ENCODE results near the gene CCNI.
A peak's percentile ranks its signal among the peaks of the same experiment; 100 is the strongest.
"Not testable (repeated sequence)": the region's sequence is repeated elsewhere in the genome, so short reads cannot be mapped to it uniquely, and the experiment has no call there.

Gene CCNI

DNA sequence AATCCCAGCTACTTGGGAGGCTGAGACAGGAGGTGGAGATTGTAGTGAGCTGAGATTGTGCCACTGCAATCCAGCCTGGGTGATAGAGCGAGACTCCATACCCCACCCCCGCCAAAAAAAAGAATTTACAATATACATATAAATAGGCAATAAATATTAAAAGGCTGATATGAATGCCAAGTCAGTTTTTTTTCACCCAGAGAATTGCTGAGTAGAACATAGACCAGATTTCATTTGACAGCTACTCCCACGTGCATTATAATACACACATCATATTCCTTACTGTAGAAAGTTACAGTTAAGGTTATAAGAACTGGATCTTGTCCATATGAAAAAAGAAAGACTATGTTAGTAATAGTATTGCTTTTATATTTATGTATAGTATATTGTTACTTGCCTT, 18.7 kb upstream of the CCNI start:
- Mint-ChIP-seq H3K4me1 (ENCODE audit: low read depth) (peaks cover 14% of the 10 kb centered on the region), H3K27me3 (no peaks in the 10 kb centered on the region), H3K36me3 (ENCODE audit: low read depth) (no peaks in the 10 kb centered on the region), H3K27ac (no peak overlapping the region), H3K9me3 (no peaks in the 10 kb centered on the region), H3K4me3 (no peak overlapping the region)

DNA sequence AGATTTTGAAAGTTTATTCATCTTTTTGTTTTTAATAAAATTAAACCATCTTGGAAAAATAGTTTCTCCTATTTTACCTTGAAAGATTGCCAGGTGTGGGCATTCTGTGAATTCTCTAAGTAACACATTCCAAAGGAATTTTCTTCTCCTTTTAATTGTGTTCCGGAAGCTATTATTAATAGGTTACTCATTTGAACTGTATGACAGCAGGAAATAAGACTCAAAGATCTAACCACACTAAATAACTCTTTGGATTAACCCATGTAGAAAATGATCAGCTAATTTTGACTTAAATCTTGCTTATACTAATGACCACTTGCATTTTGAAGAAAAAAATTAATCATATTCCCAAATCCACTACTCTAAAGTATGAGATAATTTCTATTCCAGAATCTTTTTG, 17.6 kb upstream of the CCNI start:
- Mint-ChIP-seq H3K27me3 (no peaks in the 10 kb centered on the region), H3K4me3 (no peak overlapping the region), H3K27ac (no peak overlapping the region), H3K36me3 (ENCODE audit: low read depth) (no peaks in the 10 kb centered on the region), H3K9me3 (no peaks in the 10 kb centered on the region), H3K4me1 (ENCODE audit: low read depth) (peaks cover 14% of the 10 kb centered on the region)

DNA sequence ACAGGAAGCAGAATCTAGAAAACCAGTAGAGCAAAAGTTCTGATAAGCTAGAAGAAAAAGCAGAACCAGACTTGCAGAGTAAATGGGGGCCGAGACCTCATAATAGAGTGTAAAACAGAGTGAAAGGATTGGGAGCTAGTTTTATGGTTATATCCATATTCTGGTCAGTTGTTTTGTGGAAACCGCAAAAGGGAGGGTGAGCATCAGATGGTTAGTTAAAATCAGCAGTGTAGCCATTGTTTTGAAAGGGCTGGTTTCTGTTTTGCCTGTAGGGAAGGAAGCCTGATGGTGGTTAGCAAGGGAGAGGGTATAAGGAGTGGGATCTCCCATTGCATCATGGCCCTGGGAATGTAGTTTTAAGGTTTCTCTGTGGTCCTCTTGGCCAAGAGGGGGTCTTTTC, 17.2 kb upstream of the CCNI start:
- no peaks in the 10 kb centered on the region for H3K27me3 Mint-ChIP-seq
- H3K27ac Mint-ChIP-seq, result peak overlapping the region; percentile 12
- H3K4me1 Mint-ChIP-seq (ENCODE audit: low read depth), result peaks cover 14% of the 10 kb centered on the region
- H3K4me3 Mint-ChIP-seq, result no peak overlapping the region
- H3K9me3 Mint-ChIP-seq, result no peaks in the 10 kb centered on the region
- H3K36me3 Mint-ChIP-seq (ENCODE audit: low read depth), result no peaks in the 10 kb centered on the region

DNA sequence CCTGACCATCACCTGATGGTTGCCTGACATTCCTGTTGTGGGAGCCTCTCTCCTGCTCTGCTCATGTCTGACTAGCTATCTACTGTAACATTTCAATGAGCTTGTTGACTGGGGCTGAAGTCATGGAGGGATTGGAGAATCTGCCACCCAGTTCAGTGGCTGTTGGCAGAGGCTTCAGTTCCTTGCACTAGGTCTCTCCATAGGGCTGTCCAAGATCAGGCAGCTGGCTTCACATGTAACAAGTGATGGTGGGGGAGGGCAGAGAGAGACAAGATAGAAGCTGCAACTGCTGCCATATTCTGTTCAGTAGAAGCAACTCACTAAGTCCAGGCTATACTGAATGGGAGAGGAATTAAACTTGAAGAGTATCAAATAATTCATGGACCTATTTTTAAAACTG, 14.1 kb upstream of the CCNI start:
- no peak overlapping the region for H3K4me3 Mint-ChIP-seq
- no peak overlapping the region for H3K27ac Mint-ChIP-seq
- H3K4me1 Mint-ChIP-seq (ENCODE audit: low read depth), result peaks cover 7% of the 10 kb centered on the region
- H3K36me3 Mint-ChIP-seq (ENCODE audit: low read depth), result no peaks in the 10 kb centered on the region
- no peaks in the 10 kb centered on the region for H3K9me3 Mint-ChIP-seq
- H3K27me3 Mint-ChIP-seq, result no peaks in the 10 kb centered on the region

DNA sequence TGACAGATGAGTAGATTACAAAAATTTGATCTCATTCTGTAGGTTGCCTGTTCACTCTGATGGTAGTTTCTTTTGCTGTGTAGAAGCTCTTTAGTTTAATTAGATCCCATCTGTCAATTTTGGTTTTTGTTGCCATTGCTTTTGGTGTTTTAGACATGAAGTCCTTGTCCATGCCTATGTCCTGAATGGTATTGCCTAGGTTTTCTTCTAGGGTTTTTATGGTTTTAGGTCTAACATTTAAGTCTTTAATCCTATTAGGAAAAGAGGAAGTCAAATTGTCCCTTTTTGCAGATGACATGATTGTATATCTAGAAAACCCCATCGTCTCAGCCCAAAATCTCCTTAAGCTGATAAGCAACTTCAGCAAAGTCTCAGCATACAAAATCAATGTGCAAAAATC, 11.2 kb upstream of the CCNI start:
- H3K27ac Mint-ChIP-seq; H3K4me1 Mint-ChIP-seq (ENCODE audit: low read depth); H3K4me3 Mint-ChIP-seq; H3K36me3 Mint-ChIP-seq (ENCODE audit: low read depth); H3K9me3 Mint-ChIP-seq; H3K27me3 Mint-ChIP-seq: not testable (repeated sequence)

DNA sequence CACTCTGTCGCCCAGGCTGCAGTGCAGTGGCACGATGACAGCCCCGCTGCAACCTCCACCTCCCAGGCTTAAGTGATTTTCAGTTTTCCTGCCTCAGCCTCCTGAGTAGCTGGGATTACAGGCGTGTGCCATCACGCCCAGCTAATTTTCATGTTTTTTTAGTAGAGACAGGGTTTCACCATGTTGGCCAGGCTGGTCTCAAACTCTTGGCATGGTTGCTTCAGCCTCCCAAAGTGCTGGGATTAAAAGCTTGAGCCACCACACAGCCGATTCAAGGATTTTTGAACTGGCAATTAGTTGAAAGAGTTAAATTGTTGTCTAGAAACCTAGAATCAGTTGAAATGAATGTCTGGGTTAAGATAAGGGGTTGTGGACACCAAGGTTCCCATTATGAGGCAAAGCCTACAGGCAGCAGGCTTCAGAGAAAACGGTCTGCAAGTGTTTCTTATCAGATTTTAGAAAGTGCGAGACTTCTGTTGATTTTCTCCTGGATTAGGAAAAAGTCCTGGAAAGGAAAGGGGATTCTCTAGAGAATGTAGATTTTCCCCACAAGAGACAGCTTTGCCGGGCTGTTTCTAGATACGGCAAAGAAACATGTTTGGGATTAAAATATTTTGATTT, 8.3 kb upstream of the CCNI start:
- no peaks in the 10 kb centered on the region for H3K27me3 Mint-ChIP-seq
- no peak overlapping the region for H3K4me3 Mint-ChIP-seq
- H3K27ac Mint-ChIP-seq, result no peak overlapping the region
- H3K36me3 Mint-ChIP-seq (ENCODE audit: low read depth), result no peaks in the 10 kb centered on the region
- H3K9me3 Mint-ChIP-seq, result no peaks in the 10 kb centered on the region
- peaks cover 15% of the 10 kb centered on the region for H3K4me1 Mint-ChIP-seq (ENCODE audit: low read depth)

DNA sequence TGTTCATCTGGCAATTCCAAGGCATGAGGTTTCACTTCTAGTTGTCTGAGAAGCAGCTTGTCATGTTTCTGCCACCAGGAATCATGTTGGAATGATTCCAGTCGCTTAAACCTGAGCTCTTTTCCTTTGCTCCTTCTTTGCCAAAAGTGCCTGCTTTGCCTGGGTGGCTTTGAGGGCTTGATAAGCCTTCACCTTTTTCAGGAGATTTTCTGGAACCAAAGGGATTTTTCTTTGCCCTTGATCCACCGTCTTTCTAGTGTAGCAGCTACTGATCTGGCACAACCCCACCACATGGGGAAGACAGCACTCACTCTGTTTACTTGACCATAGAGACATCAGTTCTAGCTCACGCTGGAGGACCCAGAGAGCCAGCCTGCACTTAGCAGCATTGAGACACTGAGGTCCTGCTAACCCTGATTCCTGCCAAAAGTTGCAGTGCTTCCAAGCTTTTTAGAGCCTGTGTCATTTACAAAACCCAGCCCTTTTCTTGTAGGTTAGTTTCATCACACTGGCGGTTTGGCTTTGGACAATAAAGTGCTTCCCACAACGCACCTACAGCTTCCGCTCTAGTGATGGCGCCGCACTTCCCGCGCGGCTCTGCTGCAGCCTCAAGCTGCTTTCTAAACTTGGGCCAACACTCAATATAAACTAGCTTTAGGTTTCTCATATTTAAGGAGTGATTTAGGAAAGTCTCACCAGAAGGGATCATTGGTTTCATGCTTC, 7.3 kb upstream of the CCNI start:
- Mint-ChIP-seq H3K27ac (no peak overlapping the region), H3K27me3 (no peaks in the 10 kb centered on the region), H3K9me3 (no peaks in the 10 kb centered on the region), H3K4me3 (no peak overlapping the region), H3K4me1 (ENCODE audit: low read depth) (peaks cover 21% of the 10 kb centered on the region), H3K36me3 (ENCODE audit: low read depth) (peaks cover 2% of the 10 kb centered on the region)

DNA sequence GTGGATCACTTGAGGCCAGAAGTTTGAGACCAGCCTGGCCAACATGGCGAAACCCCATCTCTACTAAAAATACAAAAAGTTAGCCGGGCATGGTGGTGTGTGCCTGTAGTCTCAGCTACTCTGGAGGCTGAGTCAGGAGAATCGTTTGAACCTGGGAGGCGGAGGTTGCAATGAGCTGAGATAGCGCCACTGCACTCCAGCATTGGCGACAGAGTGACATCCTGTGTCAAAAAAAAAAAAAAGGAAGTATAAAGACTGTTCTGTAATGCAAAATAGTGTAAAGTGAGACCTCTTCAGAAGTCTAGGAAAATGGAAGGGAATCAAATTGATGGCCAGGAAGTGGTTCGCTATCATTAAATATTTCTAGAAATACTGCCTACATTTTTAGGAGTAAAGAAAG, 5.0 kb upstream of the CCNI start:
- not testable (repeated sequence) for H3K27me3 Mint-ChIP-seq, H3K9me3 Mint-ChIP-seq
- Mint-ChIP-seq H3K27ac (peak overlapping the region; percentile 82), H3K4me1 (ENCODE audit: low read depth) (peaks cover 43% of the 10 kb centered on the region), H3K4me3 (peak overlapping the region; percentile 5), H3K36me3 (ENCODE audit: low read depth) (peaks cover 11% of the 10 kb centered on the region)

DNA sequence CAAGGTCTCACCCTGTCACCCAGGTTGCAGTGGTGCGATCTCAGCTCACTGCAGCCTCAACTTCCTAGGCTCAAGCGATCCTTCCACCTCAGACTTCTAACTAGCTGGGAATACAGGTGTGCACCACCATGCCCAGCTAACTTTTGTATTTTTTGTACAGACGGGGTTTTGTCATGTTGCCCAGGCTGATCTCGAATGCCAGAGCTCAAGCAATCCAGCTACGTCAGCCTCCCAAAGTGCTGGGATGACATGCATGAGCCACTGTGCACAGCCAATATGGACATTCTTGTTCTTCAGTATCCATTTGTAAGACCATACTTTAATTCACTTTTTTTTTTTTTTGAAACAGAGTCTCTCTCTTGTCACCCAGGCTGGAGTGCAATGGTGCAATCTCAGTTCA, 3.5 kb upstream of the CCNI start:
- H3K27me3 Mint-ChIP-seq, result peaks cover 7% of the 10 kb centered on the region
- peaks cover 43% of the 10 kb centered on the region for H3K4me1 Mint-ChIP-seq (ENCODE audit: low read depth)
- H3K36me3 Mint-ChIP-seq (ENCODE audit: low read depth), result peaks cover 11% of the 10 kb centered on the region
- H3K4me3 Mint-ChIP-seq, result peak overlapping the region; percentile 11
- H3K27ac Mint-ChIP-seq, result peak overlapping the region; percentile 19
- no peaks in the 10 kb centered on the region for H3K9me3 Mint-ChIP-seq

DNA sequence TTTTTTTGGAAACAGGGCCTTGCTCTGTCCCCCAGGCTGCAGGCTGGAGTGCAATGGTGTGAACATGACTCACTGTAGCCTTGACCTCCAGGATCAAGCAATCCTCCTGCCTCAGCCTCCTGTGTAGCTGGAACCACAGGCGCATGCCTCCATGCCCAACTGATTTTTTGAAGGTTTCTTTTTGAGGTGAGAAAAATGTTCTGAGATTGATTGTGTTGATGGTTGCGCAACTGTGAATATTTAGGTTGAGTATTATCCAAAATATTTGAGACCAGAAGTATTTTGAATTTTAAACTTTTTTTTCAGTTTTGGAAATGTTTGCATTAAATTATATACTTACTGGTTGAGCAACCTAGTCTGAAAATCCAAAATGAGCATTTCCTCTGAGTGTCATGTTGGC, 2.6 kb upstream of the CCNI start:
- H3K27me3 Mint-ChIP-seq, result peaks cover 7% of the 10 kb centered on the region

DNA sequence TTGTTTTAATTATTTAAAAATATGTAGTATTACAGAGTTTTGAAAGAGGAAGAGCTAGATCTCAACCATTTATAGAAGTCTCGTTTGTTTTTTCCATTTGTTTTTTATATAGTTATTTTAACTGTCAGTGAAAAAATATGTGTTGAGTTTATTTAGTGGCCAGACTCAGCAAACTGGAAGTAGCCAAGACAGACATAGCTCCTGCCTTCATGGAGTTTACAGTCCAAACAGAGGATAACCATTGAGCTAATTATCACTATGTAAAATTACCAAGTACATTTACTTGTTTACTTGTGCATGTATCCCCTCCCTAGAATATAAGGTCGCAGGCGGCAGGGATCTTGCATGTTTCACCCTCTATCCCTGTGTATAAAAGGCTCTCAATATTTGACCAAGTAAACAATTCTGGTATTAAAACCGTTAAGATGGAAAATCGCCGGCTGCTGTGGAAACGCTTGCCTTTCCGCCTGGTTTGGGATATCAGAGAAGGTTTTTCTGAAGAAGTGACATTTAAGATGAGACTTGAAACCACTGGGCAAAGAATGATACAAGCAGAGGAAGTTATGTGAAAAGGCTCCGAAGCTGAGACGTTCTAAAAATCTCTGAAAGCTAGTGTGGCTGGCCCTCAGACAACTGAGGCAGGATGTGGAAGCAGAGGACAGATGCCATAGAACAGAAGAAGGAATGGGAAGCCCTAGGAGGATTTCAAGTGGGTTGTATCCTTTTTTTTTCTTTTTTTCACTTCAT, 1.3 kb upstream of the CCNI start:
- Mint-ChIP-seq H3K36me3 (ENCODE audit: low read depth) (peaks cover 11% of the 10 kb centered on the region), H3K27me3 (peaks cover 7% of the 10 kb centered on the region), H3K9me3 (no peaks in the 10 kb centered on the region), H3K4me3 (no peak overlapping the region), H3K4me1 (ENCODE audit: low read depth) (peaks cover 48% of the 10 kb centered on the region), H3K27ac (peak overlapping the region; percentile 99)

More for the DNA sequence above, 2.6 kb upstream of the CCNI start:
- no peaks in the 10 kb centered on the region for H3K9me3 Mint-ChIP-seq
- H3K36me3 Mint-ChIP-seq (ENCODE audit: low read depth), result peaks cover 11% of the 10 kb centered on the region
- H3K4me1 Mint-ChIP-seq (ENCODE audit: low read depth), result peaks cover 43% of the 10 kb centered on the region
- H3K4me3 Mint-ChIP-seq, result no peak overlapping the region
- H3K27ac Mint-ChIP-seq, result no peak overlapping the region

DNA sequence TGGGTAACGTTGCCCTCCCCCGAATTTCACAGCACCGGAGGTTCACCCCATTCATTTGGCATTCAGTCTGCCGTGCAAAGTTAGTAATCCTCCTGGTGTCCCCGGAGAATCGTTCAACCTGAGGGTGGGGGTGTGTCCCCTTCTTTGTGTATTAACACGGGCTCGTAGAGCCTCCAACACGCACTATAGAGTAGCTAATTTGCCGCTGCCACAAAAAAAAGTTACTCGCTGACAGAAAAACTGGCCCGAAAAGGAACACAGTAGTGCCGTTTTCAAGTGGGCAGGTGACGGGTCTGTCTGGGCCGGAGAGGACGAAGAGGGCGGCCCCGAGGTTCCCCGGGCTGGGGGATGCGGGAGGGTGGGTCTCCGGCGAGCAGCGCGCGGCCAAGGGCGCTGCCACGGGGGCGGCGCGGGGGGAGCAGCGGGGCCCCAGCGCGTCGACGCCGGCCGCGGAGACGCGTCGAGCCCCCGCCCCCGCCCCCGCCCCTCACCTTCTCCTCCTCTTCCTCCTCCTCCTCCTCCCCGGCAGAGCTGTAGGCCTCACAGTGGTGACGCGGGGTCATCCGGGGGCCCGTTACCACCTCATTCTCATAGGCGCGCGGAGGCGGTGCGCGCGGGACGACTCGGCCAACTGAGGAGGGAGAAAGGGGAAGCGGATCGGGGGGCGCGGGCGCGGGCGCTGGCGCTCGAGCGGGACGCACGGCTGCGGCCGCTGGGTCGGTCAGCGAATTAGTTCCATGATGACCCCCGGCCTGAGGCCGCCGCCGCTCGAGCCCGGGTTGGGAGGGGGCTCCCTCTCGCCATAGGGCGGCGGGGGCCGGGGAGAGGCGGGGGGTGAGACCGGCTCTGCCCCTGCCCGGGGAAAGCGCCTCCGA, 571 bp downstream of the CCNI start:
- peaks cover 56% of the 10 kb centered on the region for H3K4me1 Mint-ChIP-seq (ENCODE audit: low read depth)
- no peaks in the 10 kb centered on the region for H3K9me3 Mint-ChIP-seq
- H3K4me3 Mint-ChIP-seq, result no peak overlapping the region
- peak overlapping the region; percentile 99 for H3K27ac Mint-ChIP-seq
- peaks cover 7% of the 10 kb centered on the region for H3K27me3 Mint-ChIP-seq
- H3K36me3 Mint-ChIP-seq (ENCODE audit: low read depth), result peaks cover 25% of the 10 kb centered on the region

DNA sequence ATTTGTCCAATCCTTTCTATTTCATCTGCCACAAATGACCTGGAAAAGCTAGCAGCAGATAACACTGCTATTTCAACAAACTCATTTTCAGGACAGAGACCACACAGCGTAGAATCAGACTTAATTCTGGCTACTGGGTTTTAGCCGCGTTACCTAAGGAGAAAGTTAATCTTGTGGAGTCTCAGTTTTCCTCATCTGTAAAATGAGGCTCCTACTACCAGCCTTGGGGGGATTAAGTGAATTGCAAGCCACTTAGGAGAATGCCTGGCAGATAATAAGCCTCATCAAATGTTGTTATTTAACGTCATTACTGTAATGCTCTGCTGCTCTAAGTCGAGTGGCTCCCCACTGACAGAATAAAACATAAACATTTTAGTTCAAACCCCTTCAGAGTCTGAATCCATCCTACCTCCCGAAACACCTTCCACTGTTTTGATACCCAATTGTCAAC, 1.4 kb downstream of the CCNI start:
- peaks cover 62% of the 10 kb centered on the region for H3K4me1 Mint-ChIP-seq (ENCODE audit: low read depth)

DNA sequence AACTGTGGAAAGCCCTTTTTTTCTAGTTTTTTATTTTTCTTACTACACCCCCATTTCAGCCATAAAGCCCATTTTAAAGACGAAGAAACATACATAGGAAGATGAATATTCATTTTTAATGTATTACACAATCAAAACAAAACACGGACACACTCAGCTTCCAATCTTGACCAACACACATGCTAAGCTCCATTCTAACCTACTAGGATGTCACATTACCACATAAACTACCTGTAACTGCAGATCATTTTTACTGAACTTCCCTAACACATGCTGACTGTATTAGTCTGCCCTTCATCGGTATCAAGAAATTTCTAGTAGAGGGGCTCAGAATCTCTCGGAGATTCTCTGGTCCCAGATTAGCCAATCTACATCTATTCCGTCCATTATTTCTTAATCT, 1.8 kb downstream of the CCNI start:
- H3K27ac Mint-ChIP-seq, result no peak overlapping the region
- no peaks in the 10 kb centered on the region for H3K9me3 Mint-ChIP-seq
- H3K4me1 Mint-ChIP-seq (ENCODE audit: low read depth), result peaks cover 61% of the 10 kb centered on the region
- no peak overlapping the region for H3K4me3 Mint-ChIP-seq
- peaks cover 32% of the 10 kb centered on the region for H3K36me3 Mint-ChIP-seq (ENCODE audit: low read depth)
- peaks cover 7% of the 10 kb centered on the region for H3K27me3 Mint-ChIP-seq

More for the DNA sequence above, 1.4 kb downstream of the CCNI start:
- peaks cover 7% of the 10 kb centered on the region for H3K27me3 Mint-ChIP-seq
- peaks cover 31% of the 10 kb centered on the region for H3K36me3 Mint-ChIP-seq (ENCODE audit: low read depth)
- H3K9me3 Mint-ChIP-seq, result no peaks in the 10 kb centered on the region
- no peak overlapping the region for H3K27ac Mint-ChIP-seq
- H3K4me3 Mint-ChIP-seq, result no peak overlapping the region

Measured in stimulated activated naive CD8-positive, alpha-beta T cell treated with anti-CD3 and anti-CD28 coated beads, Interleukin-15, Interleukin-2, amounts not matched to agents 100 ng/mL and 50 ng/mL, for 24 hours (primary cell).